Thyroid gland (tissue), 4 donors: Measurements from ENCODE around the gene RNF6. TPM values are rescaled to one million over a fixed set of nuclear protein-coding genes. Genes with fewer than 3 reads are reported as not detected.

Experiments
- DNase-seq, 2 donors: peaks; one replicate each; pipeline ENCODE4 v3.0.0-alpha.2; 2019
- H3K27ac ChIP-seq, 3 donors: fragments of 200-600 bp; sonication (generic); 1 replicate in 2 of 3; 2 replicates in 1 of 3; pipeline ENCODE4 v1.5.1; 2016 to 2019; ENCODE audit warnings: mild to moderate bottlenecking in 1 of 3, moderate library complexity in 1 of 3
- H3K27me3 ChIP-seq: fragments of 200-600 bp; sonication (generic); one replicate; pipeline ENCODE4 v1.5.1; 2019
- H3K36me3 ChIP-seq, 2 donors: fragments of 200-600 bp; sonication (generic); one replicate each; pipeline ENCODE4 v1.5.1; 2016 to 2019
- H3K4me1 ChIP-seq, 2 donors: fragments of 200-600 bp; sonication (generic); one replicate each; pipeline ENCODE4 v1.5.1; 2017 to 2019
- H3K4me3 ChIP-seq, 3 donors: fragments of 200-600 bp; sonication (generic); replicated peaks in 1 of 3; 1 replicate in 2 of 3; 2 replicates in 1 of 3; pipeline ENCODE4 v1.5.1; 2016; ENCODE audit warnings: mild to moderate bottlenecking in 1 of 3
- H3K9me3 ChIP-seq: fragments of 200-600 bp; sonication (generic); one replicate; pipeline ENCODE4 v1.5.1; 2017
- CTCF ChIP-seq, 6 experiments: fragments of 200-600 bp in 3 of 6; fragments of 450-650 bp in 3 of 6; sonication (generic) in 3 of 6; IDR thresholded peaks; one replicate each; pipeline ENCODE4 v1.5.1; 2016 to 2019; ENCODE audit warnings: antibody characterized with exemption in 6 of 6, mild to moderate bottlenecking in 2 of 6, inconsistent platforms in 1 of 6, moderate library complexity in 1 of 6
- POLR2A ChIP-seq, 2 donors: fragments of 450-650 bp; IDR thresholded peaks; one replicate each; pipeline ENCODE4 v1.6.1; 2017; ENCODE audit warnings: antibody characterized with exemption in 2 of 2, mild to moderate bottlenecking in 2 of 2, moderate library complexity in 1 of 2
- WGBS, 2 donors: methylation state at CpG; one replicate each; pipeline ENCODE4 v1.1.5; 2017; 5-methylcytosine and 5-hydroxymethylcytosine counted together
- intact Hi-C: fragments of 100-400 bp; cut with DNase I; formaldehyde crosslinking; loops from one replicate; pipeline ENCODE4 v1.15.1; 2023
- total RNA-seq, 4 donors: library from RNA; depleted of rRNA; stranded (reverse); fragments of >200 nt; gene quantifications; one replicate each; pipeline ENCODE4 v1.2.3, GENCODE V29; 2016

RNF6 gene
- total RNA-seq, 4 donors from 2014 or later, result 21.5 to 28.8 (median 25.0) TPM

- TF ChIP-seq POLR2A (IDR thresholded peaks at IDR 0.05) (no peak), CTCF (IDR thresholded peaks at IDR 0.05) (no peak)
- no peaks in the 10 kb centered on the region for H3K27me3 ChIP-seq
- intact Hi-C loops, result no loop called here
- 79% methylated on average over 2 of the region's 2 CpGs for WGBS, 2 donors
- no peak overlapping the region for H3K27ac ChIP-seq
- DNase-seq, result no peak
- no peak overlapping the region for H3K4me3 ChIP-seq
- H3K36me3 ChIP-seq, result no peaks in the 10 kb centered on the region
- peaks cover 6 to 10% of the 10 kb centered on the region in 2 donors for H3K4me1 ChIP-seq
- no peaks in the 10 kb centered on the region for H3K9me3 ChIP-seq
Observed at GRCh38 chr13:26257049-26257448, 34.9 kb upstream of the RNF6 start.

GRCh38 chr13:26255691-26256277, 33.7 kb upstream of the RNF6 start:
- Histone ChIP-seq H3K36me3 (no peaks in the 10 kb centered on the region), H3K9me3 (no peaks in the 10 kb centered on the region), H3K27ac (no peak overlapping the region), H3K4me3 (no peak overlapping the region), H3K27me3 (no peaks in the 10 kb centered on the region), H3K4me1 (peaks cover 6 to 10% of the 10 kb centered on the region in 2 donors)
- intact Hi-C loops, result no loop called here
- TF ChIP-seq CTCF (IDR thresholded peaks at IDR 0.05) (peak in 1 of 6 experiments; percentile 7), POLR2A (IDR thresholded peaks at IDR 0.05) (no peak)
- 57 to 65% methylated on average over 10 of the region's 10 CpGs for WGBS, 2 donors
- no peak for DNase-seq

- Histone ChIP-seq H3K36me3 (no peaks in the 10 kb centered on the region), H3K4me1 (peaks cover 6 to 10% of the 10 kb centered on the region in 2 donors), H3K27me3 (no peaks in the 10 kb centered on the region), H3K9me3 (no peaks in the 10 kb centered on the region), H3K27ac (peak overlapping the region in 2 of 3 donors; percentile 92 to 93), H3K4me3 (peak overlapping the region; percentile 76 to 95 (median 94))
- no peak for DNase-seq
- no peak for TF ChIP-seq POLR2A (IDR thresholded peaks at IDR 0.05)
- no peak for TF ChIP-seq CTCF (IDR thresholded peaks at IDR 0.05)
- 2 to 4% methylated on average over 7 of the region's 7 CpGs for WGBS, 2 donors
- intact Hi-C loops, result no loop called here
Observed at GRCh38 chr13:26255115-26255514, 33.0 kb upstream of the RNF6 start.

- Histone ChIP-seq H3K4me1 (peaks cover 6 to 10% of the 10 kb centered on the region in 2 donors), H3K27ac (peak overlapping the region; percentile 92 to 94 (median 93)), H3K4me3 (peak overlapping the region; percentile 76 to 95 (median 94)), H3K27me3 (no peaks in the 10 kb centered on the region), H3K36me3 (no peaks in the 10 kb centered on the region), H3K9me3 (no peaks in the 10 kb centered on the region)
- WGBS, 2 donors, result 0 to 1% methylated on average over 25 to 27 of the region's 35 CpGs
- intact Hi-C loops, result no loop called here
- no peak for TF ChIP-seq POLR2A (IDR thresholded peaks at IDR 0.05)
- no peak for TF ChIP-seq CTCF (IDR thresholded peaks at IDR 0.05)
- peak; percentile 69 to 70 for DNase-seq
Observed at GRCh38 chr13:26254583-26255111, 32.5 kb upstream of the RNF6 start.

GRCh38 chr13:26253787-26254582, 31.9 kb upstream of the RNF6 start, which contains the start of gene CDK8:
Gene CDK8, plus strand, starts transcription at chr13:26254129. Its CDS starts 513 bp downstream, at chr13:26254642.
- TF ChIP-seq POLR2A (IDR thresholded peaks at IDR 0.05) (peak in 1 of 2 donors; percentile 85), CTCF (IDR thresholded peaks at IDR 0.05) (no peak)
- Histone ChIP-seq H3K4me1 (peaks cover 6 to 10% of the 10 kb centered on the region in 2 donors), H3K36me3 (no peaks in the 10 kb centered on the region), H3K4me3 (peak within 1 kb of the TSS; percentile 76 to 95 (median 94)), H3K9me3 (no peaks in the 10 kb centered on the region), H3K27me3 (no peaks in the 10 kb centered on the region), H3K27ac (peak within 1 kb of the TSS; percentile 92 to 94 (median 93))
- peak; percentile 90 to 92 for DNase-seq
- WGBS, 2 donors, result 1% methylated on average over 13 to 53 of the region's 79 CpGs
- intact Hi-C loops, result no loop called here
